Astrocyte (in vitro differentiated cells and primary cell): ENCODE measurements around the gene ADAMTS19. TPM values are rescaled to one million over a fixed set of nuclear protein-coding genes. Genes with fewer than 3 reads are reported as not detected.

Source experiments
- DNase-seq: peaks from one replicate; pipeline ENCODE4 v3.0.0-alpha.2; 2010; ENCODE audit warnings: low read depth
- FAIRE-seq: peaks from 2 replicates; lab custom pipeline; 2011; peaks lifted over from hg19 to GRCh38; lab: Jason Lieb, UNC
- H2AFZ ChIP-seq: 2 replicates; pipeline ENCODE4 v1.6.0; 2012; ENCODE audit warnings: low read depth, low read length, inconsistent platforms
- H3K27ac ChIP-seq: 2 replicates; pipeline ENCODE4 v1.5.1; 2011; ENCODE audit warnings: low read depth, low read length, inconsistent platforms
- H3K27me3 ChIP-seq: 2 replicates; pipeline ENCODE4 v1.6.0; 2011; ENCODE audit warnings: low read length, inconsistent platforms; ENCODE audit not compliant: insufficient read depth
- H3K36me3 ChIP-seq: 2 replicates; pipeline ENCODE4 v1.5.1; 2011; ENCODE audit warnings: low read length, inconsistent platforms; ENCODE audit not compliant: insufficient read depth
- H3K4me1 ChIP-seq: 2 replicates; pipeline ENCODE4 v1.5.1; 2011; ENCODE audit warnings: low read length, inconsistent platforms; ENCODE audit not compliant: insufficient read depth
- H3K4me2 ChIP-seq: 2 replicates; pipeline ENCODE4 v1.6.0; 2012; ENCODE audit warnings: low read length, inconsistent platforms
- H3K4me3 ChIP-seq: 2 replicates; pipeline ENCODE4 v1.5.1; 2011; ENCODE audit warnings: low read depth, mild to moderate bottlenecking, low read length, inconsistent platforms; ENCODE audit not compliant: insufficient read depth
- H3K79me2 ChIP-seq: 2 replicates; pipeline ENCODE4 v1.6.0; 2012; ENCODE audit warnings: mild to moderate bottlenecking, low read length, inconsistent platforms; ENCODE audit not compliant: insufficient read depth
- H3K9ac ChIP-seq: 2 replicates; pipeline ENCODE4 v1.6.0; 2012; ENCODE audit warnings: mild to moderate bottlenecking, low read length, inconsistent platforms
- H3K9me3 ChIP-seq: 2 replicates; pipeline ENCODE4 v1.5.1; 2012; ENCODE audit warnings: low read depth, mild to moderate bottlenecking, low read length, inconsistent platforms; ENCODE audit not compliant: insufficient read depth
- H4K20me1 ChIP-seq: 2 replicates; pipeline ENCODE4 v1.6.0; 2012; ENCODE audit warnings: low read length, inconsistent platforms; ENCODE audit not compliant: insufficient read depth
- H3K27ac Mint-ChIP-seq: one replicate; pipeline ENCODE4 v1.8.0; 2021; ENCODE audit warnings: mild to moderate bottlenecking, mixed read lengths; ENCODE audit not compliant: unreplicated experiment
- H3K27me3 Mint-ChIP-seq: one replicate; pipeline ENCODE4 v1.8.0; 2021; ENCODE audit warnings: low read depth, mixed read lengths; ENCODE audit not compliant: unreplicated experiment
- H3K36me3 Mint-ChIP-seq: one replicate; pipeline ENCODE4 v1.8.0; 2021; ENCODE audit warnings: low read depth, mixed read lengths; ENCODE audit not compliant: unreplicated experiment
- H3K4me1 Mint-ChIP-seq: one replicate; pipeline ENCODE4 v1.8.0; 2021; ENCODE audit warnings: low read depth, mixed read lengths; ENCODE audit not compliant: unreplicated experiment
- H3K4me3 Mint-ChIP-seq: one replicate; pipeline ENCODE4 v1.8.0; 2021; ENCODE audit warnings: mild to moderate bottlenecking, moderate library complexity, mixed read lengths; ENCODE audit not compliant: unreplicated experiment
- H3K9me3 Mint-ChIP-seq: one replicate; pipeline ENCODE4 v1.8.0; 2021; ENCODE audit warnings: mild to moderate bottlenecking, mixed read lengths; ENCODE audit not compliant: unreplicated experiment
- EZH2 ChIP-seq: IDR thresholded peaks from 2 replicates; pipeline ENCODE4 v1.6.1; 2012; ENCODE audit warnings: mild to moderate bottlenecking, low read length, inconsistent platforms; ENCODE audit not compliant: insufficient read depth
- total RNA-seq: library from RNA; stranded (reverse); gene quantifications from 2 replicates; pipeline ENCODE4 v1.2.1, GENCODE V29; 2021
- TF ChIP-seq, protein P1 (sequence below): IDR thresholded peaks from 2 replicates; pipeline ENCODE4 v1.5.1; 2011; ENCODE audit warnings: low read depth, mild to moderate bottlenecking, inconsistent platforms, low read length, moderate library complexity; ENCODE audit not compliant: insufficient read depth

Gene ADAMTS19
- total RNA-seq, 1 donor from 2014 or later = 0.61 TPM

DNA sequence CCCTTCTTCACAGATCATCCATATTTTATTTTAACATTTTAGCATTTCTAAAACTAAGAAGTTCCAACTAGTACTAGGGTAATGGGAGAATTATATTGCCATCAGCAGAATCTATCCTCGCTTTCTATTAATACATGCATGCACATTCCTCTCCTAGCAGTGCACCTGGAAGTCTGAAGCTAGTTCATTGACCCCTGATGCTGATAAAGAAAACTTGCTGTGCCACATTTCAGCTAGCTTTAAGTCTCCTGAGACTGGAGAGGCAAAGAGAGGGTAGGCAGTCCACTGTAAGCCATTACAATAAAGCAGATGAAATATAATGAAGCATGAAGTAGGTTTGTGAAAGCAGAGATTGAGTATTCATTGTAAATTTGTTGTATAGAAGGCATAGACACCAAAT is 303.6 kb downstream of the ADAMTS19 start:
- Histone ChIP-seq H4K20me1 (no peaks in the 10 kb centered on the region), H3K27me3 (no peaks in the 10 kb centered on the region), H3K79me2 (no peaks in the 10 kb centered on the region), H3K4me1 (no peaks in the 10 kb centered on the region), H3K27ac (no peak overlapping the region), H3K9ac (no peak overlapping the region), H2AFZ (no peak overlapping the region), H3K4me3 (no peak overlapping the region), H3K4me2 (no peak overlapping the region), H3K36me3 (no peaks in the 10 kb centered on the region), H3K9me3 (no peaks in the 10 kb centered on the region)
- no peak for TF ChIP-seq EZH2
- TF ChIP-seq, protein P1, sequence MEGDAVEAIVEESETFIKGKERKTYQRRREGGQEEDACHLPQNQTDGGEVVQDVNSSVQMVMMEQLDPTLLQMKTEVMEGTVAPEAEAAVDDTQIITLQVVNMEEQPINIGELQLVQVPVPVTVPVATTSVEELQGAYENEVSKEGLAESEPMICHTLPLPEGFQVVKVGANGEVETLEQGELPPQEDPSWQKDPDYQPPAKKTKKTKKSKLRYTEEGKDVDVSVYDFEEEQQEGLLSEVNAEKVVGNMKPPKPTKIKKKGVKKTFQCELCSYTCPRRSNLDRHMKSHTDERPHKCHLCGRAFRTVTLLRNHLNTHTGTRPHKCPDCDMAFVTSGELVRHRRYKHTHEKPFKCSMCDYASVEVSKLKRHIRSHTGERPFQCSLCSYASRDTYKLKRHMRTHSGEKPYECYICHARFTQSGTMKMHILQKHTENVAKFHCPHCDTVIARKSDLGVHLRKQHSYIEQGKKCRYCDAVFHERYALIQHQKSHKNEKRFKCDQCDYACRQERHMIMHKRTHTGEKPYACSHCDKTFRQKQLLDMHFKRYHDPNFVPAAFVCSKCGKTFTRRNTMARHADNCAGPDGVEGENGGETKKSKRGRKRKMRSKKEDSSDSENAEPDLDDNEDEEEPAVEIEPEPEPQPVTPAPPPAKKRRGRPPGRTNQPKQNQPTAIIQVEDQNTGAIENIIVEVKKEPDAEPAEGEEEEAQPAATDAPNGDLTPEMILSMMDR = no peak
- Mint-ChIP-seq H3K4me1 (no peaks in the 10 kb centered on the region), H3K27ac (no peak overlapping the region), H3K36me3 (no peaks in the 10 kb centered on the region), H3K4me3 (no peak overlapping the region), H3K9me3 (no peaks in the 10 kb centered on the region), H3K27me3 (no peaks in the 10 kb centered on the region)
- DNase-seq (no peak), FAIRE-seq (no peak)

DNA sequence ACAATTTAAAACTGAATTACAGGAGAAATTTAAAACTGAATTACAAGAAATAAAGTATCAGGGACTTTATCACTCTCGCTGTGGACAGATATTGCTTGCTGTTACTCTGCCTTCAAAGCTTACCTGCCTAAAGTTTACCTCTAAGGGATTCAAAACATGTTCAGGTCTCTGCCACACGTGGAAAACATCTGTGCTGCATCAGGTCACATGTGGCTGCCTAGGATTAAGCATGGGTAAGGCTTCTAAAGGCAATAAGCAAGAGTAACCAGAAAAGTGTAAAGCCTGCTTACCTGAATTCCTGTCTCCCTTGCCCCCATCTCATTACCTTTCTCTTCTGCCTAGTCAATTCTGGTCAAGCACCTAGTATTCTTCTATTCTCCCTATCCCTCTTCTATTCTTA is 306.7 kb downstream of the ADAMTS19 start:
- Mint-ChIP-seq H3K27me3 (peaks cover 6% of the 10 kb centered on the region), H3K4me1 (no peaks in the 10 kb centered on the region), H3K4me3 (no peak overlapping the region), H3K9me3 (no peaks in the 10 kb centered on the region), H3K36me3 (no peaks in the 10 kb centered on the region), H3K27ac (no peak overlapping the region)
- Histone ChIP-seq H3K9ac (no peak overlapping the region), H3K4me1 (no peaks in the 10 kb centered on the region), H4K20me1 (no peaks in the 10 kb centered on the region), H2AFZ (no peak overlapping the region), H3K36me3 (no peaks in the 10 kb centered on the region), H3K27me3 (no peaks in the 10 kb centered on the region), H3K4me2 (no peak overlapping the region), H3K79me2 (no peaks in the 10 kb centered on the region), H3K4me3 (no peak overlapping the region), H3K9me3 (no peaks in the 10 kb centered on the region), H3K27ac (no peak overlapping the region)
- DNase-seq (no peak), FAIRE-seq (no peak)
- TF ChIP-seq EZH2 = no peak
- TF ChIP-seq, protein P1 = no peak

DNA sequence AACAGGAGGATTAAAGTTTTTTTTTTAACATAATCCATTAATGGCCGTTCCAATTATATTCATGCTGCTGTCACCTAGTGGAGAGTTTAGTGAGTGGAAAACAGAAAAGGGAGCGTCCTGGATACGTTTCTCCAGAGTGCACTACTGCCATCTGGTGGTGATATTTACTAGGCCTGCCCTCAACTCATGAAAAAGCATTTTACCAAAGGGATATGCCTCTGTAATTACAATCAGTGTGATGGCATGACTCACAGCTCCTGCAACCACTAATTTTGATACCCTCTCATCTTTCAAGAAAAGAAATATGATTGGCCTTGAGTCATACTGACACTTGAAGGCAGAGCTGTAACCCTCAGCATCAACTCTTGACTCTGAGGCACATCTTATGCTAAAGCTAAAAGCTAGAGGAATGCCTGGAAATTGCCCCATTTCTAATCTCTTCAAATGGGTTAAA is 307.9 kb downstream of the ADAMTS19 start:
- H3K36me3 Mint-ChIP-seq = no peaks in the 10 kb centered on the region
- H3K4me1 Mint-ChIP-seq = no peaks in the 10 kb centered on the region
- Histone ChIP-seq H3K27me3 (no peaks in the 10 kb centered on the region), H3K4me1 (no peaks in the 10 kb centered on the region), H3K4me3 (no peak overlapping the region), H2AFZ (no peak overlapping the region), H4K20me1 (no peaks in the 10 kb centered on the region), H3K79me2 (no peaks in the 10 kb centered on the region), H3K36me3 (no peaks in the 10 kb centered on the region), H3K9ac (no peak overlapping the region), H3K9me3 (no peaks in the 10 kb centered on the region), H3K4me2 (peak overlapping the region; percentile 40), H3K27ac (no peak overlapping the region)
- H3K4me3 Mint-ChIP-seq = peak overlapping the region; percentile 42
- peak; percentile 81 for FAIRE-seq
- H3K27ac Mint-ChIP-seq = no peak overlapping the region
- peaks cover 6% of the 10 kb centered on the region for H3K27me3 Mint-ChIP-seq
- DNase-seq = peak; percentile 74
- TF ChIP-seq, protein P1 = peak; percentile 100
- TF ChIP-seq EZH2 = no peak
- H3K9me3 Mint-ChIP-seq = no peaks in the 10 kb centered on the region
